HepG2 (cell line): Measurements from ENCODE around the gene ZNFX1. TPM values are rescaled to one million over a fixed set of nuclear protein-coding genes. Genes with fewer than 3 reads are reported as not detected.

ENCODE experiments used
- ARNT2 ChIP-seq: sonication (generic); formaldehyde crosslinking; IDR thresholded peaks from 2 replicates; pipeline ENCODE4 v1.8.0; 2022; ENCODE audit warnings: mild to moderate bottlenecking, low read depth, missing genetic modification reagents, moderate library complexity
- ATAD3A ChIP-seq: sonication (generic); formaldehyde crosslinking; IDR thresholded peaks from 2 replicates; pipeline ENCODE4 v1.4.0; 2020; ENCODE audit warnings: missing genetic modification reagents
- KLF13 ChIP-seq: sonication (generic); formaldehyde crosslinking; IDR thresholded peaks from 2 replicates; pipeline ENCODE4 v1.4.0; 2020; ENCODE audit warnings: mild to moderate bottlenecking, missing genetic modification reagents
- MYC ChIP-seq: sonication (generic); formaldehyde crosslinking; IDR thresholded peaks from 2 replicates; pipeline ENCODE4 v1.9.0; 2021; ENCODE audit warnings: missing genetic modification reagents, borderline replicate concordance
- POLR2AphosphoS5 ChIP-seq: IDR thresholded peaks from 2 replicates; pipeline ENCODE4 v1.6.1; 2012; ENCODE audit warnings: low read depth, low read length
- TCF12 ChIP-seq, 2 experiments: fragments of 450-650 bp in 1 of 2; sonication (generic) in 1 of 2; formaldehyde crosslinking in 1 of 2; IDR thresholded peaks; 2 replicates each; pipeline versions ENCODE4 v1.6.1 to v1.8.0; 2017 to 2022; ENCODE audit warnings: antibody characterized with exemption in 1 of 2, mild to moderate bottlenecking in 1 of 2, missing genetic modification reagents in 1 of 2, moderate library complexity in 1 of 2
- TEAD3 ChIP-seq: optimal IDR thresholded peaks from 2 replicates; pipeline ENCODE3; 2016; ENCODE audit warnings: borderline replicate concordance
- TOPORS ChIP-seq: sonication (generic); formaldehyde crosslinking; IDR thresholded peaks from 2 replicates; pipeline ENCODE4 v1.8.0; 2023; ENCODE audit warnings: mild to moderate bottlenecking, missing genetic modification reagents
- YEATS4 ChIP-seq: sonication (generic); formaldehyde crosslinking; IDR thresholded peaks from 2 replicates; pipeline ENCODE4 v1.4.0; 2020; ENCODE audit warnings: missing genetic modification reagents, borderline replicate concordance
- polyA plus RNA-seq, 8 experiments: library from polyadenylated mRNA; depleted of rRNA in 3 of 8; stranded (reverse) in 7 of 8; unstranded in 1 of 8; fragments of >200 nt; fragmentation: Illumina TruSeq in 4 of 8; extraction: Trizol in 4 of 8; gene quantifications; 2 replicates each; pipeline versions ENCODE4 v1.2.1 to v1.2.3, GENCODE V29; 2011 to 2016; ENCODE audit warnings: low read depth in 4 of 8, missing spikeins in 1 of 8, mixed read lengths in 1 of 8; ENCODE audit not compliant: insufficient read depth in 1 of 8
- total RNA-seq, 5 experiments: library from RNA; depleted of rRNA; stranded (reverse); fragments of >200 nt; fragmentation: Illumina TruSeq; extraction: Trizol; gene quantifications; 2 replicates each; pipeline ENCODE4 v1.2.3, GENCODE V29; 2016; ENCODE audit warnings: low read depth in 1 of 5
- TF ChIP-seq, protein P1 (sequence below): sonication (generic); formaldehyde crosslinking; conservative IDR thresholded peaks from 2 replicates; pipeline ENCODE4 v1.4.0; 2020; ENCODE audit warnings: mild to moderate bottlenecking, missing genetic modification reagents, moderate library complexity
- TF ChIP-seq, protein P2 (sequence below): sonication (generic); formaldehyde crosslinking; IDR thresholded peaks from 2 replicates; pipeline ENCODE4 v1.8.1; 2023; ENCODE audit warnings: mild to moderate bottlenecking, missing genetic modification reagents
- TF ChIP-seq, protein P3 (sequence below): sonication (generic); formaldehyde crosslinking; IDR thresholded peaks from 2 replicates; pipeline ENCODE4 v1.8.1; 2023; ENCODE audit warnings: mild to moderate bottlenecking, inconsistent platforms, moderate library complexity, missing genetic modification reagents, borderline replicate concordance
- TF ChIP-seq, protein P4 (sequence below): sonication (generic); formaldehyde crosslinking; IDR thresholded peaks from 2 replicates; pipeline ENCODE4 v1.4.0; 2020; ENCODE audit warnings: missing genetic modification reagents
- TF ChIP-seq, protein P5 (sequence below): sonication (generic); formaldehyde crosslinking; IDR thresholded peaks from 2 replicates; pipeline ENCODE4 v1.4.0; 2020; ENCODE audit warnings: missing genetic modification reagents

ZNFX1 gene
- total and polyA plus RNA-seq, 2 of the 13 experiments (the other 11 are each of a cell fraction or from before 2014, with no cell fraction given), result 2.9 to 11.1 TPM

DNA sequence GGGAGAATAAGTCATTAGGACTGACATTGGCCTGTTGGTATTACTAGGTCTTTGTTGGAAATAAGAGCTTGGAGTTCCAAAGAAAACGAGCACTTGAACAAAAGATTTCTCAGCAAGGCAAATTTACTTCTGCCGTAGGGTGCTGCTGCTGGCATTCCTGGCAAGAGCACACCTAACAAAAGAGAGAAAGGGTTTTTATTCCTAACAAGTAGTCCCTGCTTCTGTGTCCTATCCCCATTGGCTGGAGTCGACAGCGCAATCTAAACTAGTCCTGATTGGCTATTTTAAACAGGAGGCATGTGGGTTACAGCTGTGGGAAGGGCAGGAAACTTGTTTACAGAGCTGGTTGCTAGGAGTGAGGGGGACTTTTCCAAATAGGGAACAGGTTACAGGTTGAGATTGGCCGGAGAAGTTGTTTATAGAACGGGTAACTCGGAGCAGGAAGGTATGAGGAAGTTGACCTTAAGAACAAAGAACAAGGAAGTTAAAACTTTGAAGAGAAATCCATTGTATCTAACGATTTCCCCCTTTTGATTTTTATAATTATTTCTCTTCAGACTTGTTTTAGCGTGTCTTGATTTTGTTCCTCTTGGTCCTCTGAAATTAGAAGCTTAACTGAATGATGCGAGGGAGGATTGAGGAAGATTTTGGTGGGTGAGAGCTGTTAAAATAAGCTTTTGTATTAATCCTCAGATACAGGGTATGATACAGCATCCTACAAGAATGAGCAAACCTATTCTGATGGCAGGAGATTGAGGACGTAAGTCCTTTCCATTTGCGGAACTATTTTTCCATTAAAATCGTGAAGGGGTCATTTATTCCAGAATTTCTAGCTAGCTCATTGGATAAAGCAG, 3.4 kb upstream of the ZNFX1 start (continued):
- TF ChIP-seq, protein P1, sequence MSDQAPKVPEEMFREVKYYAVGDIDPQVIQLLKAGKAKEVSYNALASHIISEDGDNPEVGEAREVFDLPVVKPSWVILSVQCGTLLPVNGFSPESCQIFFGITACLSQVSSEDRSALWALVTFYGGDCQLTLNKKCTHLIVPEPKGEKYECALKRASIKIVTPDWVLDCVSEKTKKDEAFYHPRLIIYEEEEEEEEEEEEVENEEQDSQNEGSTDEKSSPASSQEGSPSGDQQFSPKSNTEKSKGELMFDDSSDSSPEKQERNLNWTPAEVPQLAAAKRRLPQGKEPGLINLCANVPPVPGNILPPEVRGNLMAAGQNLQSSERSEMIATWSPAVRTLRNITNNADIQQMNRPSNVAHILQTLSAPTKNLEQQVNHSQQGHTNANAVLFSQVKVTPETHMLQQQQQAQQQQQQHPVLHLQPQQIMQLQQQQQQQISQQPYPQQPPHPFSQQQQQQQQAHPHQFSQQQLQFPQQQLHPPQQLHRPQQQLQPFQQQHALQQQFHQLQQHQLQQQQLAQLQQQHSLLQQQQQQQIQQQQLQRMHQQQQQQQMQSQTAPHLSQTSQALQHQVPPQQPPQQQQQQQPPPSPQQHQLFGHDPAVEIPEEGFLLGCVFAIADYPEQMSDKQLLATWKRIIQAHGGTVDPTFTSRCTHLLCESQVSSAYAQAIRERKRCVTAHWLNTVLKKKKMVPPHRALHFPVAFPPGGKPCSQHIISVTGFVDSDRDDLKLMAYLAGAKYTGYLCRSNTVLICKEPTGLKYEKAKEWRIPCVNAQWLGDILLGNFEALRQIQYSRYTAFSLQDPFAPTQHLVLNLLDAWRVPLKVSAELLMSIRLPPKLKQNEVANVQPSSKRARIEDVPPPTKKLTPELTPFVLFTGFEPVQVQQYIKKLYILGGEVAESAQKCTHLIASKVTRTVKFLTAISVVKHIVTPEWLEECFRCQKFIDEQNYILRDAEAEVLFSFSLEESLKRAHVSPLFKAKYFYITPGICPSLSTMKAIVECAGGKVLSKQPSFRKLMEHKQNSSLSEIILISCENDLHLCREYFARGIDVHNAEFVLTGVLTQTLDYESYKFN (CRISPR knock-in tag), result peak; percentile 13
- TF ChIP-seq ATAD3A (CRISPR knock-in tag) (no peak), KLF13 (CRISPR knock-in tag) (no peak), POLR2AphosphoS5 (peak; percentile 78), ARNT2 (CRISPR knock-in tag) (peak; percentile 72; the same call in 1 of the 2 replicates), TEAD3 (CRISPR knock-in tag) (peak; percentile 80), MYC (0 out of 2 replicates have a peak, but pooled peaks have one; percentile 27), TCF12 (IDR thresholded peaks at IDR 0.05) (no peak), TCF12 (CRISPR knock-in tag; IDR thresholded peaks at IDR 0.05) (0 out of 2 replicates have a peak, but pooled peaks have one; percentile 5), YEATS4 (CRISPR knock-in tag) (peak; percentile 35; the same call in 1 of the 2 replicates), TOPORS (CRISPR knock-in tag) (0 out of 2 replicates have a peak, but pooled peaks have one; percentile 25)
- TF ChIP-seq, protein P2, sequence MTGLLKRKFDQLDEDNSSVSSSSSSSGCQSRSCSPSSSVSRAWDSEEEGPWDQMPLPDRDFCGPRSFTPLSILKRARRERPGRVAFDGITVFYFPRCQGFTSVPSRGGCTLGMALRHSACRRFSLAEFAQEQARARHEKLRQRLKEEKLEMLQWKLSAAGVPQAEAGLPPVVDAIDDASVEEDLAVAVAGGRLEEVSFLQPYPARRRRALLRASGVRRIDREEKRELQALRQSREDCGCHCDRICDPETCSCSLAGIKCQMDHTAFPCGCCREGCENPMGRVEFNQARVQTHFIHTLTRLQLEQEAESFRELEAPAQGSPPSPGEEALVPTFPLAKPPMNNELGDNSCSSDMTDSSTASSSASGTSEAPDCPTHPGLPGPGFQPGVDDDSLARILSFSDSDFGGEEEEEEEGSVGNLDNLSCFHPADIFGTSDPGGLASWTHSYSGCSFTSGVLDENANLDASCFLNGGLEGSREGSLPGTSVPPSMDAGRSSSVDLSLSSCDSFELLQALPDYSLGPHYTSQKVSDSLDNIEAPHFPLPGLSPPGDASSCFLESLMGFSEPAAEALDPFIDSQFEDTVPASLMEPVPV (CRISPR knock-in tag), result 0 out of 2 replicates have a peak, but pooled peaks have one; percentile 53
- TF ChIP-seq, protein P3, sequence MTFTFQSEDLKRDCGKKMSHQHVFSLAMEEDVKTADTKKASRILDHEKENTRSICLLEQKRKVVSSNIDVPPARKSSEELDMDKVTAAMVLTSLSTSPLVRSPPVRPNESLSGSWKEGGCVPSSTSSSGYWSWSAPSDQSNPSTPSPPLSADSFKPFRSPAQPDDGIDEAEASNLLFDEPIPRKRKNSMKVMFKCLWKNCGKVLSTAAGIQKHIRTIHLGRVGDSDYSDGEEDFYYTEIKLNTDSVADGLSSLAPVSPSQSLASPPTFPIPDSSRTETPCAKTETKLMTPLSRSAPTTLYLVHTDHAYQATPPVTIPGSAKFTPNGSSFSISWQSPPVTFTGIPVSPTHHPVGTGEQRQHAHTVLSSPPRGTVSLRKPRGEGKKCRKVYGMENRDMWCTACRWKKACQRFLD, result 0 out of 2 replicates have a peak, but pooled peaks have one; percentile 55
- TF ChIP-seq, protein P4, sequence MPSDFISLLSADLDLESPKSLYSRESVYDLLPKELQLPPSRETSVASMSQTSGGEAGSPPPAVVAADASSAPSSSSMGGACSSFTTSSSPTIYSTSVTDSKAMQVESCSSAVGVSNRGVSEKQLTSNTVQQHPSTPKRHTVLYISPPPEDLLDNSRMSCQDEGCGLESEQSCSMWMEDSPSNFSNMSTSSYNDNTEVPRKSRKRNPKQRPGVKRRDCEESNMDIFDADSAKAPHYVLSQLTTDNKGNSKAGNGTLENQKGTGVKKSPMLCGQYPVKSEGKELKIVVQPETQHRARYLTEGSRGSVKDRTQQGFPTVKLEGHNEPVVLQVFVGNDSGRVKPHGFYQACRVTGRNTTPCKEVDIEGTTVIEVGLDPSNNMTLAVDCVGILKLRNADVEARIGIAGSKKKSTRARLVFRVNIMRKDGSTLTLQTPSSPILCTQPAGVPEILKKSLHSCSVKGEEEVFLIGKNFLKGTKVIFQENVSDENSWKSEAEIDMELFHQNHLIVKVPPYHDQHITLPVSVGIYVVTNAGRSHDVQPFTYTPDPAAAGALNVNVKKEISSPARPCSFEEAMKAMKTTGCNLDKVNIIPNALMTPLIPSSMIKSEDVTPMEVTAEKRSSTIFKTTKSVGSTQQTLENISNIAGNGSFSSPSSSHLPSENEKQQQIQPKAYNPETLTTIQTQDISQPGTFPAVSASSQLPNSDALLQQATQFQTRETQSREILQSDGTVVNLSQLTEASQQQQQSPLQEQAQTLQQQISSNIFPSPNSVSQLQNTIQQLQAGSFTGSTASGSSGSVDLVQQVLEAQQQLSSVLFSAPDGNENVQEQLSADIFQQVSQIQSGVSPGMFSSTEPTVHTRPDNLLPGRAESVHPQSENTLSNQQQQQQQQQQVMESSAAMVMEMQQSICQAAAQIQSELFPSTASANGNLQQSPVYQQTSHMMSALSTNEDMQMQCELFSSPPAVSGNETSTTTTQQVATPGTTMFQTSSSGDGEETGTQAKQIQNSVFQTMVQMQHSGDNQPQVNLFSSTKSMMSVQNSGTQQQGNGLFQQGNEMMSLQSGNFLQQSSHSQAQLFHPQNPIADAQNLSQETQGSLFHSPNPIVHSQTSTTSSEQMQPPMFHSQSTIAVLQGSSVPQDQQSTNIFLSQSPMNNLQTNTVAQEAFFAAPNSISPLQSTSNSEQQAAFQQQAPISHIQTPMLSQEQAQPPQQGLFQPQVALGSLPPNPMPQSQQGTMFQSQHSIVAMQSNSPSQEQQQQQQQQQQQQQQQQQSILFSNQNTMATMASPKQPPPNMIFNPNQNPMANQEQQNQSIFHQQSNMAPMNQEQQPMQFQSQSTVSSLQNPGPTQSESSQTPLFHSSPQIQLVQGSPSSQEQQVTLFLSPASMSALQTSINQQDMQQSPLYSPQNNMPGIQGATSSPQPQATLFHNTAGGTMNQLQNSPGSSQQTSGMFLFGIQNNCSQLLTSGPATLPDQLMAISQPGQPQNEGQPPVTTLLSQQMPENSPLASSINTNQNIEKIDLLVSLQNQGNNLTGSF (CRISPR knock-in tag), result peak; percentile 57; the same call in 1 of the 2 replicates
- TF ChIP-seq, protein P5, sequence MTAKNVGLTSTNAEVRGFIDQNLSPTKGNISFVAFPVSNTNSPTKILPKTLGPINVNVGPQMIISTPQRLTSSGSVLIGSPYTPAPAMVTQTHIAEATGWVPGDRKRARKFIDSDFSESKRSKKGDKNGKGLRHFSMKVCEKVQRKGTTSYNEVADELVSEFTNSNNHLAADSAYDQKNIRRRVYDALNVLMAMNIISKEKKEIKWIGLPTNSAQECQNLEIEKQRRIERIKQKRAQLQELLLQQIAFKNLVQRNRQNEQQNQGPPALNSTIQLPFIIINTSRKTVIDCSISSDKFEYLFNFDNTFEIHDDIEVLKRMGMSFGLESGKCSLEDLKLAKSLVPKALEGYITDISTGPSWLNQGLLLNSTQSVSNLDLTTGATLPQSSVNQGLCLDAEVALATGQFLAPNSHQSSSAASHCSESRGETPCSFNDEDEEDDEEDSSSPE (CRISPR knock-in tag), result no peak
